DND-41 (cell line): Measurements from ENCODE around the gene TRIM77.
"Not testable (repeated sequence)": the region's sequence is repeated elsewhere in the genome, so short reads cannot be mapped to it uniquely, and the experiment has no call there.

Experiments
- ATAC-seq: fragments of 200-7000 bp; cut with Tn5 transposase; 3 replicates; pipeline ENCODE4 v1.9.1; 2021; ENCODE audit warnings: low read depth; ENCODE audit not compliant: insufficient read depth
- DNase-seq: peaks from one replicate; pipeline ENCODE4 v3.0.0-alpha.2; 2020
- H2AFZ ChIP-seq: 2 replicates; pipeline ENCODE4 v1.6.0; 2012; ENCODE audit warnings: low read depth, low read length
- H3K27ac ChIP-seq: 2 replicates; pipeline ENCODE4 v1.5.1; 2012; ENCODE audit warnings: low read length, inconsistent platforms
- H3K27me3 ChIP-seq: fragments of 200-600 bp; sonication (generic); 2 replicates; pipeline ENCODE4 v1.6.0; 2012; ENCODE audit warnings: low read length, mild to moderate bottlenecking, inconsistent platforms; ENCODE audit not compliant: insufficient read depth, poor library complexity
- H3K36me3 ChIP-seq: 2 replicates; pipeline ENCODE4 v1.5.1; 2012; ENCODE audit warnings: low read length, inconsistent platforms; ENCODE audit not compliant: insufficient read depth
- H3K4me1 ChIP-seq: 2 replicates; pipeline ENCODE4 v1.5.1; 2012; ENCODE audit warnings: mild to moderate bottlenecking, low read length; ENCODE audit not compliant: insufficient read depth
- H3K4me2 ChIP-seq: 2 replicates; pipeline ENCODE4 v1.6.0; 2012; ENCODE audit warnings: mild to moderate bottlenecking, moderate library complexity, low read length, inconsistent platforms; ENCODE audit not compliant: insufficient read depth
- H3K4me3 ChIP-seq, 2 experiments: fragments of 200-600 bp in 1 of 2; shearing (Covaris generic) in 1 of 2; 2 replicates each; pipeline ENCODE4 v1.5.1; 2012 to 2016; ENCODE audit warnings: inconsistent platforms in 2 of 2, low read length in 2 of 2, mild to moderate bottlenecking in 2 of 2, low read depth in 1 of 2, moderate library complexity in 1 of 2
- H3K79me2 ChIP-seq: 2 replicates; pipeline ENCODE4 v1.6.0; 2012; ENCODE audit warnings: low read length, inconsistent platforms; ENCODE audit not compliant: insufficient read depth
- H3K9ac ChIP-seq: 2 replicates; pipeline ENCODE4 v1.6.0; 2012; ENCODE audit warnings: low read depth, mild to moderate bottlenecking, inconsistent platforms, low read length, moderate library complexity
- H3K9me3 ChIP-seq: 2 replicates; pipeline ENCODE4 v1.5.1; 2012; ENCODE audit warnings: low read length, moderate library complexity, mild to moderate bottlenecking, inconsistent platforms; ENCODE audit not compliant: insufficient read depth, severe bottlenecking
- H4K20me1 ChIP-seq: 2 replicates; pipeline ENCODE4 v1.6.0; 2012; ENCODE audit warnings: low read length; ENCODE audit not compliant: insufficient read depth
- EZH2 ChIP-seq: IDR thresholded peaks from 3 replicates; pipeline ENCODE4 v1.6.1; 2012; ENCODE audit warnings: borderline replicate concordance, low read depth, mild to moderate bottlenecking, moderate library complexity, low read length, inconsistent platforms; ENCODE audit not compliant: severe bottlenecking
- TF ChIP-seq, protein P1 (sequence below): IDR thresholded peaks from 2 replicates; pipeline ENCODE4 v1.5.1; 2012; ENCODE audit warnings: borderline replicate concordance, low read length, moderate library complexity, mild to moderate bottlenecking; ENCODE audit not compliant: poor library complexity, severe bottlenecking; ENCODE audit errors: extremely low read depth

The TRIM77 gene

DNA sequence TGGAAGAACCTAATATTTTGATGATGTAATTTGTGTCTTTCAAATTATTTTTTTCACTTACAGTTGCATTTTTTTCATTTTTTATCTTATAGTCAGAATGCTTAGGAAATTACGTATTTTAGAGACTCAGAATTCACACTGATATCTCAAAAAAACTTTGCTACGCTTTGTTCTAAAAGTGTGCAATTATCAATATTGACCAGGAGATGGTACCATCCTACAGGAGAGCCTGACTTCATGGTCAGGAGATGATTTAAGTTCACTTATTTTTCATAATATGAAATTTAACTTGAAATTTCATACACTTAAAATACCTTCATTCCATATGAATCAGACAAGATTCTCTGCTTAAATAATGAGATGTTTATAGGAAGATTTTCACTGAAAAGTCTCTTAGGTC, 34.7 kb upstream of the TRIM77 start:
- H3K9me3 ChIP-seq, H3K27me3 ChIP-seq, H3K79me2 ChIP-seq, H3K4me2 ChIP-seq, H3K9ac ChIP-seq, ATAC-seq, H3K4me3 ChIP-seq, DNase-seq, H3K4me1 ChIP-seq, H3K36me3 ChIP-seq, H2AFZ ChIP-seq, H4K20me1 ChIP-seq, H3K27ac ChIP-seq: not testable (repeated sequence)

DNA sequence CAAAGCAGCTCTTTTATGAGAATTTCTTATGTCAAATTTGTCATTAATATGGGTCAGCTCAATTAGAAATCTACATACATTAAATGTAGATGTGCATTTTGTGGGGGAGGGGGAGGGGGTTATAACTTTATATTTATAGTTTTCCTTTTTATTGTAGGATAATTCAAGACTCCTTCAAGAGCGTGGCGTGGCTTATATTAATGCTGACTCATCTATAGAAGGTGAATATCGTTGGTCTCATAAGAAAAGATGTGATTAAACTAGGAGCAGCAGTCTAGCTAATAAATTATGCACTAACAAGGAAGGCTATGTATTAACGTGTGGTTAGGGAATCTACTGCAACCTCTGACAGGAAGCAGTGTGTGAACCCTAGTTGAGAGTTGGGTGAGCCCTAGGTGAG, 34.2 kb upstream of the TRIM77 start:
- H3K4me1 ChIP-seq, H3K4me2 ChIP-seq, H3K9ac ChIP-seq, H3K79me2 ChIP-seq, H3K4me3 ChIP-seq, H2AFZ ChIP-seq, H3K36me3 ChIP-seq, ATAC-seq, H3K27me3 ChIP-seq, H3K9me3 ChIP-seq, H3K27ac ChIP-seq, H4K20me1 ChIP-seq, DNase-seq: not testable (repeated sequence)

DNA sequence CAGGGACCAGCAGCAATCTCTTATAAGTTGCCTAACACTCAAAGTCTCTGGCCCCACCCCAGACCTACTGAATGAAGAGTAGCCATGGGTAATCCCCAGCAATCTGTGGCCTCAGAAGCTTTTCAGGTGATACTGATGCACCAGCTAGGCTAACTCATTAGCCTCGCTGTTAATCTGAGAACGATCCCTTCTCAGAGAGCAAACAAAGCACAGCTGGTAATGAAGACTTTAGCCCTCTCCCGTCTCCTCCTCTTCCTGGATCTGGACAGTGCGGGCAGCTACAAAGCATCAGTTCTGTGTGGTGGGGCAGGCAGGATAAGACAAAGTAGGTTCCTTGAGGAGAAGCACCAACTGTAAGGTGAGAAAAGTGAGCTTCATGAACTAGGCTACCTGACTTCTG, 3.0 kb upstream of the TRIM77 start:
- not testable (repeated sequence) for H3K4me2 ChIP-seq, H4K20me1 ChIP-seq, H3K27me3 ChIP-seq, DNase-seq, H3K36me3 ChIP-seq, H3K27ac ChIP-seq, H3K4me1 ChIP-seq, H3K9ac ChIP-seq, H2AFZ ChIP-seq, H3K4me3 ChIP-seq, ATAC-seq, H3K79me2 ChIP-seq, H3K9me3 ChIP-seq

DNA sequence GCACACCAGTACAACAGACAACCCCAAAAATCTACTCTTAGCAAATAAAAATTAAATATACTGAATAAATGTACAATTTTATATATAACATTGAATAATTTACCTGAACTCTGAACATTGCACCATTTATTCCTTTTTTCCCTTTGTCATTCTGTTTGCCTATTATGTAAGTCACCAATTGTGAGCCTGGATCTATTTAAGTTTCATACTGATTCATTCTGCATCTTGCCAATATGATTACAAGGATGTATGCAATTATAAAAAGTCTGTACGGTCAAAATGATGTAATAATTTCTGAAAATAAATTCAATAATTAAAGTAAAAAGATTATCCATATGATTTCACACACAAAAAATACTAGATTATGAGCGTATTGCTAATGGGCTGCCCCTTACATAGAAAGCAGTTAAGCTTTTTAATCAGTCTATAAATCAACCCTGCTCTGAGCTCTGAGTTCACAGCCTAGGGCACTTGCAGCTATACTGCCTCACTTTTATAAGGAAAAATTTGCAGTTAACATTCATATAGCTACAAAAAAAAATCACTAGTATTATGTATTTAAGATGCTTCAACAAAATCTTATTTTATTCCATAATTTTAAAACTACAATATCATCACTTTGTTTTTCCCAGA, 14.9 kb downstream of the TRIM77 start:
- H3K36me3 ChIP-seq, H3K4me3 ChIP-seq, H3K4me1 ChIP-seq, H3K27me3 ChIP-seq, DNase-seq, H3K79me2 ChIP-seq, H3K9me3 ChIP-seq, H3K9ac ChIP-seq, H3K27ac ChIP-seq, H3K4me2 ChIP-seq, H4K20me1 ChIP-seq, H2AFZ ChIP-seq, ATAC-seq: not testable (repeated sequence)

DNA sequence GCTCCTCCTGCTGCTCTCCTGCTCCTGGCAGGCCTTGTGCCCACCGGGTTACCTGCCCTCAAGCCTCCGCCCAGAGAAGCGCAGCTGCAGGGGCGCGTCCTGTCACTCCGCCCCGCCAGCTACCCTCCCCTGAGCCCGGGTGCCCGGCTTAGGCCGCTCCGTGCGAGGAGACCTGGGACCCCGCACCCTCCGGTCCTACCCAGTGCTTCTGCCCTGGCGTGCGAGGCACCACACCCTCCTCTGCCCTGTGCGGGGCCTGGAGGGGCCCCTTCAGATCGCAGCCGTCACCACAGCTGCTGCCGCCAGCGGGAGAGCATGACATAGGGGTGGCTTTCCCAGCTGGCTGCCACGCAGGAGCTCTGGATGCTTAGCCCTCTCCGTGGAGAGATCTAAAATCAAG, 20.1 kb downstream of the TRIM77 start:
- not testable (repeated sequence) for H3K27ac ChIP-seq, H3K4me2 ChIP-seq, H4K20me1 ChIP-seq, H3K79me2 ChIP-seq, H3K36me3 ChIP-seq, H2AFZ ChIP-seq, DNase-seq, H3K4me1 ChIP-seq, H3K9ac ChIP-seq, ATAC-seq, H3K9me3 ChIP-seq, H3K27me3 ChIP-seq, H3K4me3 ChIP-seq

DNA sequence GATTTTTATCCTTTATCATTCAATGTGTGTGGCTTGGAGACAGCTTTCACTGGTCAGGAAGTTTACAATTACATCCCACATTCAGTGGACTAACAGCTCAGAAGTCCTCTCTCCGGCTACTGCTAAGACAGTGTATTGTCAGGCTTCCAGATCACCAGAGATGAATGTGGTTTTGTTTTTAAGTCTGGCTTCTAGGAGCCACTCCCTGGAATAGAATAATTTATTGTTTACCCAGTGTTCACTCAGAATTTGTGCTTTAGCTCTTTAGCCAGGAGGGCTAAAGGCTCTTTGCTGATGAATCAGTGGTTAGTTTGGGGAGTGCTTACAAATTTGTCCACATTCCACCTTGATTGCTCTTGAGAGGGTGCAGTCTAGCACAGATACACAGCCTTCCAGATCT, 26.5 kb downstream of the TRIM77 start:
- H3K79me2 ChIP-seq: no peaks in the 10 kb centered on the region
- DNase-seq (no peak), ATAC-seq (no peak)
- H3K4me2 ChIP-seq: no peak overlapping the region
- H3K4me1 ChIP-seq: no peaks in the 10 kb centered on the region
- TF ChIP-seq, protein P1, sequence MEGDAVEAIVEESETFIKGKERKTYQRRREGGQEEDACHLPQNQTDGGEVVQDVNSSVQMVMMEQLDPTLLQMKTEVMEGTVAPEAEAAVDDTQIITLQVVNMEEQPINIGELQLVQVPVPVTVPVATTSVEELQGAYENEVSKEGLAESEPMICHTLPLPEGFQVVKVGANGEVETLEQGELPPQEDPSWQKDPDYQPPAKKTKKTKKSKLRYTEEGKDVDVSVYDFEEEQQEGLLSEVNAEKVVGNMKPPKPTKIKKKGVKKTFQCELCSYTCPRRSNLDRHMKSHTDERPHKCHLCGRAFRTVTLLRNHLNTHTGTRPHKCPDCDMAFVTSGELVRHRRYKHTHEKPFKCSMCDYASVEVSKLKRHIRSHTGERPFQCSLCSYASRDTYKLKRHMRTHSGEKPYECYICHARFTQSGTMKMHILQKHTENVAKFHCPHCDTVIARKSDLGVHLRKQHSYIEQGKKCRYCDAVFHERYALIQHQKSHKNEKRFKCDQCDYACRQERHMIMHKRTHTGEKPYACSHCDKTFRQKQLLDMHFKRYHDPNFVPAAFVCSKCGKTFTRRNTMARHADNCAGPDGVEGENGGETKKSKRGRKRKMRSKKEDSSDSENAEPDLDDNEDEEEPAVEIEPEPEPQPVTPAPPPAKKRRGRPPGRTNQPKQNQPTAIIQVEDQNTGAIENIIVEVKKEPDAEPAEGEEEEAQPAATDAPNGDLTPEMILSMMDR: no peak
- TF ChIP-seq EZH2: no peak
- H3K9me3 ChIP-seq: no peaks in the 10 kb centered on the region
- no peaks in the 10 kb centered on the region for H3K36me3 ChIP-seq
- H3K27me3 ChIP-seq: no peaks in the 10 kb centered on the region
- H2AFZ ChIP-seq: no peak overlapping the region
- no peaks in the 10 kb centered on the region for H4K20me1 ChIP-seq
- no peak overlapping the region for H3K27ac ChIP-seq
- no peak overlapping the region for H3K9ac ChIP-seq
- no peak overlapping the region for H3K4me3 ChIP-seq
